CD4-positive, alpha-beta T cell treated with Interleukin-6 at 100 ng/mL for 8 hours (primary cell): ENCODE measurements around the gene ATIC.

Experiments
- DNase-seq: peaks from one replicate; pipeline ENCODE4 v3.0.0-alpha.2; 2020; ENCODE audit warnings: mixed read lengths, low spot score

Gene ATIC

GRCh38 chr2:215361211-215361875, 49.5 kb downstream of the ATIC start:
- DNase-seq, result no peak

- no peak for DNase-seq
Measured at GRCh38 chr2:215361876-215362561, 50.2 kb downstream of the ATIC start.

GRCh38 chr2:215362562-215362904, 50.7 kb downstream of the ATIC start:
- no peak for DNase-seq

GRCh38 chr2:215363039-215363438, 51.2 kb downstream of the ATIC start:
- no peak for DNase-seq

GRCh38 chr2:215363461-215364156, 51.8 kb downstream of the ATIC start:
- no peak for DNase-seq

GRCh38 chr2:215364157-215365155, 52.6 kb downstream of the ATIC start:
- no peak for DNase-seq

GRCh38 chr2:215365184-215365658, 53.4 kb downstream of the ATIC start:
- DNase-seq, result no peak

- DNase-seq, result no peak
Measured at GRCh38 chr2:215366440-215367032, 54.7 kb downstream of the ATIC start.

- DNase-seq, result no peak
Measured at GRCh38 chr2:215367662-215368492, 56.0 kb downstream of the ATIC start.

GRCh38 chr2:215368493-215368809, 56.6 kb downstream of the ATIC start:
- no peak for DNase-seq

- DNase-seq, result no peak
Measured at GRCh38 chr2:215369181-215369760, 57.4 kb downstream of the ATIC start.

- no peak for DNase-seq
Measured at GRCh38 chr2:215370112-215370965, 58.5 kb downstream of the ATIC start.

- DNase-seq, result no peak
Measured at GRCh38 chr2:215371915-215372897, 60.3 kb downstream of the ATIC start.

GRCh38 chr2:215372968-215373649, 61.2 kb downstream of the ATIC start:
- no peak for DNase-seq

- DNase-seq, result no peak
Measured at GRCh38 chr2:215374002-215374401, 62.1 kb downstream of the ATIC start.

GRCh38 chr2:215374642-215375466, 63.0 kb downstream of the ATIC start:
- DNase-seq, result no peak

- DNase-seq, result no peak
Measured at GRCh38 chr2:215375467-215375830, 63.6 kb downstream of the ATIC start.
